SK-N-MC (cell line): ENCODE data around the gene DSC3.

ENCODE experiments used
- DNase-seq: peaks from one replicate; pipeline ENCODE4 v3.0.0-alpha.2; 2011; ENCODE audit warnings: low read depth, low spot score
- H3K27ac ChIP-seq: fragments of 200-600 bp; sonication (generic); 2 replicates; pipeline ENCODE4 v1.5.1; 2016; ENCODE audit warnings: mixed run types
- H3K36me3 ChIP-seq: fragments of 200-600 bp; sonication (generic); 2 replicates; pipeline ENCODE4 v1.6.1; 2017; ENCODE audit warnings: antibody characterized with exemption, low read length, mixed read lengths; ENCODE audit not compliant: insufficient read depth
- H3K4me3 ChIP-seq: fragments of 200-600 bp; sonication (generic); 2 replicates; pipeline ENCODE4 v1.5.1; 2016
- H3K9ac ChIP-seq: fragments of 200-600 bp; sonication (generic); 2 replicates; pipeline ENCODE4 v1.8.0; 2017; ENCODE audit warnings: mixed run types, mixed read lengths; ENCODE audit not compliant: insufficient read length
- H3K9me3 ChIP-seq: fragments of 200-600 bp; sonication (generic); 2 replicates; pipeline ENCODE4 v1.6.1; 2017; ENCODE audit warnings: low read depth, mild to moderate bottlenecking, antibody characterized with exemption, low read length, moderate library complexity, mixed read lengths
- EZH2 ChIP-seq: fragments of 200-600 bp; sonication (generic); IDR thresholded peaks from one replicate; pipeline ENCODE4 v1.6.1; 2017; ENCODE audit warnings: antibody characterized with exemption
- FOXP2 ChIP-seq: optimal IDR thresholded peaks from 2 replicates; pipeline ENCODE3; 2011; ENCODE audit warnings: mild to moderate bottlenecking, moderate library complexity; ENCODE audit not compliant: insufficient read depth; ENCODE audit errors: extremely low read length, control extremely low read depth
- POLR2AphosphoS5 ChIP-seq: IDR thresholded peaks from 2 replicates; pipeline ENCODE4 v1.6.1; 2012; ENCODE audit warnings: mild to moderate bottlenecking, low read depth, low read length, borderline replicate concordance

DSC3 gene

DNA sequence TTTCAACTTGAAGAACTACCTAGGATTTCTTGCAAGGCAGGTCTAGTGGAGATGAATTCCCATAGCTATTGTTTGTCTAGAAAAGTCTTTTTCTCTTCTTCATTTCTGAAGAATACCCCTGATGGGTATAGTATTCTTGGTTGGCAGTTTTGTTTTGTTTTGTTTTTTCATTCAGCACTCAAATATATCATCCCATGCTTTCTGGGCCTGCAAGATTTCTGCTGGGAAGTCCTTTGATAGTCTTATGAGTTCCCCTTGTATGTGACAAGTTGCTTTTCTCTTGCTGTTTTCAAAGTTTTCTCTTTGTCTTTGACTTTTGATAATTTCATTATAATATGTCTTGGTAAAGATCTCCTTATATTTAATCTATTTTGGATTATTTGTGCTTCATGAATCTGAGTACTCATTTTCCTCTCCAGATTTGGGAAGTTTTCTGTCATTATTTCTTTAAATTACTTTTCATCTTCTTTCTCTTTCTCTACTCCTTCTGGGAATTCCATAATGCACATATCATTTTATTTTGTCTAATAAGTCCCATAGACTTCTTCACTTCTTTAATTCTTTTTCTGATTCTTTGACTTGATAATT, 101.5 kb downstream of the DSC3 start:
- Histone ChIP-seq H3K9ac (no peak overlapping the region), H3K27ac (no peak overlapping the region), H3K4me3 (no peak overlapping the region), H3K9me3 (no peaks in the 10 kb centered on the region), H3K36me3 (no peaks in the 10 kb centered on the region)
- no peak for TF ChIP-seq FOXP2
- no peak for TF ChIP-seq EZH2
- TF ChIP-seq POLR2AphosphoS5 = no peak
- DNase-seq = no peak
